Measurements from ENCODE around the gene SCARF2. TPM values are rescaled to one million over a fixed set of nuclear protein-coding genes. Genes with fewer than 3 reads are reported as not detected.
A peak's percentile ranks its signal among the peaks of the same experiment; 100 is the strongest.

The SCARF2 gene, protein sequence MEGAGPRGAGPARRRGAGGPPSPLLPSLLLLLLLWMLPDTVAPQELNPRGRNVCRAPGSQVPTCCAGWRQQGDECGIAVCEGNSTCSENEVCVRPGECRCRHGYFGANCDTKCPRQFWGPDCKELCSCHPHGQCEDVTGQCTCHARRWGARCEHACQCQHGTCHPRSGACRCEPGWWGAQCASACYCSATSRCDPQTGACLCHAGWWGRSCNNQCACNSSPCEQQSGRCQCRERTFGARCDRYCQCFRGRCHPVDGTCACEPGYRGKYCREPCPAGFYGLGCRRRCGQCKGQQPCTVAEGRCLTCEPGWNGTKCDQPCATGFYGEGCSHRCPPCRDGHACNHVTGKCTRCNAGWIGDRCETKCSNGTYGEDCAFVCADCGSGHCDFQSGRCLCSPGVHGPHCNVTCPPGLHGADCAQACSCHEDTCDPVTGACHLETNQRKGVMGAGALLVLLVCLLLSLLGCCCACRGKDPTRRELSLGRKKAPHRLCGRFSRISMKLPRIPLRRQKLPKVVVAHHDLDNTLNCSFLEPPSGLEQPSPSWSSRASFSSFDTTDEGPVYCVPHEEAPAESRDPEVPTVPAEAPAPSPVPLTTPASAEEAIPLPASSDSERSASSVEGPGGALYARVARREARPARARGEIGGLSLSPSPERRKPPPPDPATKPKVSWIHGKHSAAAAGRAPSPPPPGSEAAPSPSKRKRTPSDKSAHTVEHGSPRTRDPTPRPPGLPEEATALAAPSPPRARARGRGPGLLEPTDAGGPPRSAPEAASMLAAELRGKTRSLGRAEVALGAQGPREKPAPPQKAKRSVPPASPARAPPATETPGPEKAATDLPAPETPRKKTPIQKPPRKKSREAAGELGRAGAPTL
- 10 to 100 TPM in 1 of 9 donors, 1 to 10 TPM in 8; 2.4 to 10.1 (median 3.1) TPM for total RNA-seq
- polyA plus RNA-seq = 1 to 10 TPM; 1.5 to 2.7 TPM
- long read RNA-seq, donor 1, partial matches to known transcripts = 0 of 4 reads
- long read RNA-seq, donor 1, other reads (novel, unspliced or antisense) = 4 of 4 reads
- long read RNA-seq, donor 2 = 0 reads
- long read RNA-seq, donor 3, partial matches to known transcripts = 3 of 6 reads
- long read RNA-seq, donor 3, other reads (novel, unspliced or antisense) = 3 of 6 reads

DNA sequence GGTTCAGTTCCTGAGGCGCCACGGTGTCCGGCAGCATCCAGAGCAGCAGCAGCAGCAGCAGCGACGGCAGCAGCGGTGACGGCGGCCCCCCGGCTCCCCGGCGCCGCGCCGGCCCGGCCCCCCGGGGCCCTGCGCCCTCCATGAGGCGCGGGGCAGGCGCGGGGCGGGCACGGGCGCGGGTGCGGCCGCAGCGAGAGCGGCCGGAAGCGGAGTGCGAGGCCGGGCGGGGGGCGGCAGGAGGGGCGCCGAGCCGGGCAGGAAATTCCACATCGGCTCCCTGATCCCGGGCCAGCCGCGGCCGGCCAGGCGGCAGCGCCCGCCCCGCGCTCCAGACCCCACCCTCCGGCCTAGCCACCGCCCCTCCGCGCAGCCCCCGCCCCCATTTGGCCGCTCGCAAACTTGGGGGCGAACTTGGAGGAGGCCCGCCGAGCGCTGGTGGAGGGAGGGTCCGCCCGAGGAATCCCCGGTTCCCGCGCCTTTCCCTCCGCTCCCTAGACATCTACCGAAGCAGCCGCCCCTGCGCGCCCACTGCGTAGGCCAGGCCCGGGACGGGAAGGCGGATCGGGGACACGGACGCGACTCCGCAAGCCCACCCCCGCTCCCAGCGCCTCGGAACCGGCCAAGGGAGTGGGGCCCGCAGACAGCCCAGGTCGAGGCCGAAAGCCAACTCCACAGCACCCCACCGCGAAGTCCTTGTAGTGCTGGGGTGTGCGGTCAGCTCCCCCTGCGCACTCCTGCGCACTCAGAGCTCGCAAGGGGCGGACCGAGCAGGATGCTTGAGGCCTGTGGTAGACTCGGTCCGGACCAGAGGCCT lies at the start of gene SCARF2:
TSS of gene SCARF2 (minus strand) at position 213 of the 814 bp plus-strand sequence. CDS start at position 142, 71 bp downstream.
- ATAC-seq (peak; percentile 17 to 72 (median 65)), DNase-seq (peak; percentile 58 to 84 (median 78))
- peaks cover 0 to 42% (median 24%) of the 10 kb centered on the region in 12 donors for H3K4me1 ChIP-seq
- intact Hi-C loops (cut with DNase I) = no loop called here
- peaks cover 0 to 29% (median 0%) of the 10 kb centered on the region in 9 donors for H3K27me3 ChIP-seq
- peak within 1 kb of the TSS; percentile 58 to 93 (median 84) for H3K27ac ChIP-seq
- H3K9me3 ChIP-seq = no peaks in the 10 kb centered on the region
- peaks cover 0 to 11% (median 5%) of the 10 kb centered on the region in 9 donors for H3K36me3 ChIP-seq
- no peak for TF ChIP-seq POLR2A (IDR thresholded peaks at IDR 0.05)
- TF ChIP-seq, protein P1, sequence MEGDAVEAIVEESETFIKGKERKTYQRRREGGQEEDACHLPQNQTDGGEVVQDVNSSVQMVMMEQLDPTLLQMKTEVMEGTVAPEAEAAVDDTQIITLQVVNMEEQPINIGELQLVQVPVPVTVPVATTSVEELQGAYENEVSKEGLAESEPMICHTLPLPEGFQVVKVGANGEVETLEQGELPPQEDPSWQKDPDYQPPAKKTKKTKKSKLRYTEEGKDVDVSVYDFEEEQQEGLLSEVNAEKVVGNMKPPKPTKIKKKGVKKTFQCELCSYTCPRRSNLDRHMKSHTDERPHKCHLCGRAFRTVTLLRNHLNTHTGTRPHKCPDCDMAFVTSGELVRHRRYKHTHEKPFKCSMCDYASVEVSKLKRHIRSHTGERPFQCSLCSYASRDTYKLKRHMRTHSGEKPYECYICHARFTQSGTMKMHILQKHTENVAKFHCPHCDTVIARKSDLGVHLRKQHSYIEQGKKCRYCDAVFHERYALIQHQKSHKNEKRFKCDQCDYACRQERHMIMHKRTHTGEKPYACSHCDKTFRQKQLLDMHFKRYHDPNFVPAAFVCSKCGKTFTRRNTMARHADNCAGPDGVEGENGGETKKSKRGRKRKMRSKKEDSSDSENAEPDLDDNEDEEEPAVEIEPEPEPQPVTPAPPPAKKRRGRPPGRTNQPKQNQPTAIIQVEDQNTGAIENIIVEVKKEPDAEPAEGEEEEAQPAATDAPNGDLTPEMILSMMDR (IDR thresholded peaks at IDR 0.05) = no peak
- H3K4me3 ChIP-seq = peak within 1 kb of the TSS; percentile 54 to 85 (median 70)
- 2 to 24% (median 10%) methylated on average over 8 to 95 of the region's 95 CpGs for WGBS, 4 donors

- ATAC-seq = no peak
- Histone ChIP-seq H3K27ac (no peak overlapping the region), H3K36me3 (peaks cover 0 to 29% (median 4%) of the 10 kb centered on the region in 9 donors), H3K4me3 (no peak overlapping the region), H3K9me3 (no peaks in the 10 kb centered on the region), H3K4me1 (peaks cover 0 to 24% (median 1%) of the 10 kb centered on the region in 12 donors), H3K27me3 (no peaks in the 10 kb centered on the region)
- 74 to 89% (median 80%) methylated on average over 2 of the region's 2 CpGs for WGBS, 4 donors
- TF ChIP-seq, protein P1 (IDR thresholded peaks at IDR 0.05) = no peak
- TF ChIP-seq POLR2A (IDR thresholded peaks at IDR 0.05) = no peak
- DNase-seq = no peak
- intact Hi-C loops (cut with DNase I) = no loop called here
Observed at GRCh38 chr22:20486229-20486628, 48.6 kb upstream of the SCARF2 start.

- intact Hi-C loops (cut with DNase I) = no loop called here
- H3K4me1 ChIP-seq = peaks cover 0 to 24% (median 1%) of the 10 kb centered on the region in 12 donors
- no peaks in the 10 kb centered on the region for H3K9me3 ChIP-seq
- no peak overlapping the region for H3K27ac ChIP-seq
- no peak overlapping the region for H3K4me3 ChIP-seq
- WGBS, 4 donors = 88 to 93% (median 89%) methylated on average over 4 of the region's 4 CpGs
- peaks cover 0 to 29% (median 4%) of the 10 kb centered on the region in 9 donors for H3K36me3 ChIP-seq
- TF ChIP-seq POLR2A (IDR thresholded peaks at IDR 0.05) = no peak
- TF ChIP-seq, protein P1 (IDR thresholded peaks at IDR 0.05) = no peak
- DNase-seq (no peak), ATAC-seq (no peak)
- H3K27me3 ChIP-seq = no peaks in the 10 kb centered on the region
Observed at GRCh38 chr22:20484948-20485683, 47.5 kb upstream of the SCARF2 start.
